ENCODE results near the gene SENP8. TPM values are rescaled to one million over a fixed set of nuclear protein-coding genes. Genes with fewer than 3 reads are reported as not detected.

The SENP8 gene
- total RNA-seq, 3 donors from 2014 or later (not counting 1 experiment from before 2014, with no cell fraction given) = 0.27 to 0.45 (median 0.28) TPM

DNA sequence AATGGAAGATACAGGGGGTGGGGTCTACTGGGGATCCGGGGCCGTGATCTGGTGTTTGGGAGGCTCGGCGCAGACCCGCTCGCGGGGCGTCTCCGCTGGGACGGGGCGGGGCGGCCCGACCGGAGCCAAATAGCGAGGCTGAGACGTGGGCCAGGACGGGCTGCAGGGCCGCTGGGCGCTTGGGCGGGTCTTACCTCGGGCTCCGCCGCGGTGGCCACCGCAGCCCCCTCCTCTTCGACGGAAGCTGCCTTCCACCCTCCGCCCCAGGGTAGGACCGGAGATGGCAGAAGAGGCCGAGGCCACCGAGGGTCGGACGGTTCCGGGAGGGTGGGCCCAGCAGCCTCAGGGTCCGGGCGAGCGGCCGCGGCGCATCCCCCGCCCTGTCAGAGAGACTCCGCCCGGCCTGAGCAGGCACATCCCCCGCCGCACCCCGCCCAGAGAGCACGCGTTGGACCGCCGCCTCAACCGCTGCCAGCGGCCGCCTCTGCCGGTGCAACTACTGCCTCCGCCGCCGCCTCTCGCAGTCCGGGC, 652 bp upstream of the SENP8 start:
- Mint-ChIP-seq H3K4me3 (peak overlapping the region; percentile 96), H3K27me3 (ENCODE audit: low read depth in 2 of 2) (no peaks in the 10 kb centered on the region), H3K36me3 (no peaks in the 10 kb centered on the region), H3K27ac (peak overlapping the region; percentile 93 to 96), H3K4me1 (peaks cover 26 to 32% of the 10 kb centered on the region in 2 donors), H3K9me3 (no peaks in the 10 kb centered on the region)
- ATAC-seq = peak; percentile 52 to 70 (median 62)
- no peaks in the 10 kb centered on the region for H3K27me3 ChIP-seq (ENCODE audit: control insufficient read depth, insufficient read depth, low read length)
- H3K4me1 ChIP-seq (ENCODE audit: control insufficient read depth, insufficient read depth, low read length) = peaks cover 14% of the 10 kb centered on the region
- H3K36me3 ChIP-seq (ENCODE audit: control insufficient read depth, insufficient read depth, low read length) = no peaks in the 10 kb centered on the region
- WGBS (ENCODE audit: insufficient coverage) = under 1% methylated on average over 59 of the region's 59 CpGs
- H3K9me3 ChIP-seq (ENCODE audit: control insufficient read depth, insufficient read depth, low read length) = no peaks in the 10 kb centered on the region
- no peak for TF ChIP-seq CTCF (IDR thresholded peaks at IDR 0.05)
- peak in 1 of 2 donors; percentile 74 for DNase-seq
- peak overlapping the region; percentile 72 for H3K27ac ChIP-seq (ENCODE audit: low read length)
- intact Hi-C loops (cut with micrococcal nuclease) = loop anchor here (1.0 to 5.0 kb wide), 2 partner anchors 155 to 665 kb away; partner anchors contain the start of genes ADPGK and PARP6
- peak overlapping the region; percentile 80 for H3K4me3 ChIP-seq (ENCODE audit: low read length)

DNA sequence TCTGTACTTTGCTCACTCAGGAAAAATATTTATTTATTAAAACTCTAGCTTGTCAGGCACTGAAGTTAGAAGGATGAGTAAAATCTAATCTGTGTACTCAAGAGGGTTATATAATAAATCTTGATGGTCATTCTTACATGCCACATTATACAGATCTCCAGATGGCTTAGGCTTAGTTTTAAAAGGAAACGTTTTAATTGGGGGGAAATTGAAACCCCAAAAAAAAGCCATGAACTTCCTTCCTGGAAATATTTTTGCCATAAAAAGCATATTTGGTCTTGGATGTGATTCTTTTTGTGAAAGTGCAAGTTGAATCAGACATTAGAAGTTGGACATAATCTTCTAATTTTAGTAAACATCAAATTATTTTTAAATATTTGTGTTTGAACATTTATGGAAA, 6.0 kb downstream of the SENP8 start:
- no peak overlapping the region for H3K27ac Mint-ChIP-seq
- Histone ChIP-seq H3K9me3 (ENCODE audit: control insufficient read depth, insufficient read depth, low read length) (no peaks in the 10 kb centered on the region), H3K27ac (ENCODE audit: low read length) (no peak overlapping the region), H3K4me3 (ENCODE audit: low read length) (no peak overlapping the region), H3K27me3 (ENCODE audit: control insufficient read depth, insufficient read depth, low read length) (no peaks in the 10 kb centered on the region), H3K4me1 (ENCODE audit: control insufficient read depth, insufficient read depth, low read length) (no peaks in the 10 kb centered on the region), H3K36me3 (ENCODE audit: control insufficient read depth, insufficient read depth, low read length) (no peaks in the 10 kb centered on the region)
- TF ChIP-seq CTCF (IDR thresholded peaks at IDR 0.05) = no peak
- peaks cover 0 to 2% of the 10 kb centered on the region in 2 donors for H3K4me1 Mint-ChIP-seq
- no peak overlapping the region for H3K4me3 Mint-ChIP-seq
- no peak for ATAC-seq
- intact Hi-C loops (cut with micrococcal nuclease) = no loop called here
- H3K27me3 Mint-ChIP-seq (ENCODE audit: low read depth in 2 of 2) = no peaks in the 10 kb centered on the region
- no peaks in the 10 kb centered on the region for H3K36me3 Mint-ChIP-seq
- WGBS (ENCODE audit: insufficient coverage) = no CpG with 5 or more reads among the region's 1 CpG
- H3K9me3 Mint-ChIP-seq = no peaks in the 10 kb centered on the region
- DNase-seq = no peak

DNA sequence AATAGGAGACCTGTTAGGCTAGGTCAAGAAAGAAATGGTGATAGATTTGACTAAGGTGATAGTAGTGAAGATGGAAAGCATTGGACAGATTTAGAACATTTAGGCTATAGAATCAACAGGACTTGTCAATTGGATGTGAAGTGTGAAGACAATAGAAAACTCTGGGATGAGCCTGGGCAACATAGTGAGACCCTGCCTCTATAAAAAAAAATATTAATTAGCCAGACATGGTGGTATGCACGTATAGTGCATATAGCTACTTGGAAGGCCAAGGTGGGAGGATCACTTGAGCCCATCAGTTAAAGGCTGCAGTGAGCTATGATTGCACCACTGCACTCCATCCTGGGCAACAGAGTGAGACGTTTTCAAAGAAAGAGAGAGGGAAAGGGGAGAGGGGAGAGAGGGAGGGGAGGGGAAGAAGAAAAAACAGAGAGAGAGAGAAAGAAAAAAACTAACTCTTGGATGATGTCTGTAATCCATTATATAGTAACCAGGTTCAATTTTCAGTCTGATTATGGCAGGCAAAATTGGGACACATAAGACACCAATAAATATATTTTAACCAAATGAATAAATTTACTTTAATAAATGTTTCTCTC, 9.6 kb downstream of the SENP8 start:
- ATAC-seq (no peak), DNase-seq (no peak)
- Mint-ChIP-seq H3K36me3 (no peaks in the 10 kb centered on the region), H3K9me3 (no peaks in the 10 kb centered on the region), H3K27ac (no peak overlapping the region), H3K4me3 (no peak overlapping the region), H3K27me3 (ENCODE audit: low read depth in 2 of 2) (no peaks in the 10 kb centered on the region), H3K4me1 (no peaks in the 10 kb centered on the region)
- intact Hi-C loops (cut with micrococcal nuclease) = no loop called here
- TF ChIP-seq CTCF (IDR thresholded peaks at IDR 0.05) = no peak
- 70% methylated on average over 2 of the region's 2 CpGs for WGBS (ENCODE audit: insufficient coverage)
- Histone ChIP-seq H3K4me1 (ENCODE audit: control insufficient read depth, insufficient read depth, low read length) (no peaks in the 10 kb centered on the region), H3K36me3 (ENCODE audit: control insufficient read depth, insufficient read depth, low read length) (no peaks in the 10 kb centered on the region), H3K27me3 (ENCODE audit: control insufficient read depth, insufficient read depth, low read length) (no peaks in the 10 kb centered on the region), H3K9me3 (ENCODE audit: control insufficient read depth, insufficient read depth, low read length) (no peaks in the 10 kb centered on the region), H3K27ac (ENCODE audit: low read length) (no peak overlapping the region), H3K4me3 (ENCODE audit: low read length) (no peak overlapping the region)

DNA sequence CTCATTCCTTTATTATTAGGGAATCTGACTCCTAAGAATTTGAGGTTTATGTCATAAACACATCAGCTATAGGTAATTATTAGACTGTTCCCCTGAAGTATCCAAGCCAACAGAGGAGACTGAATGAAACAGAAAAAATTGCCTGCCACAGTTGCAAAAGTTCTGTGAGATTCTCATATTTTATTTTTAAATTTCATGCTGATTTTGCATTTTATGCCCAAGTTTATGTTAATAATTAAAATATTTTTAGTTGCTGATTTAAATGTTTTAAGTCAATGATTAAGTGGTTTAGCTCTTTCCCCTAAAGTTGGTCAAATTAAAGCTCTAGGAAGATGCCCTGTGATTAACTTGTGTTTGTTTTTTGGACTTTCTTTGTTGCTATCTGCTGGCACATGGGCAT, 10.2 kb downstream of the SENP8 start:
- intact Hi-C loops (cut with micrococcal nuclease) = no loop called here
- Histone ChIP-seq H3K27me3 (ENCODE audit: control insufficient read depth, insufficient read depth, low read length) (no peaks in the 10 kb centered on the region), H3K4me3 (ENCODE audit: low read length) (no peak overlapping the region), H3K9me3 (ENCODE audit: control insufficient read depth, insufficient read depth, low read length) (no peaks in the 10 kb centered on the region), H3K27ac (ENCODE audit: low read length) (no peak overlapping the region), H3K36me3 (ENCODE audit: control insufficient read depth, insufficient read depth, low read length) (no peaks in the 10 kb centered on the region), H3K4me1 (ENCODE audit: control insufficient read depth, insufficient read depth, low read length) (no peaks in the 10 kb centered on the region)
- H3K9me3 Mint-ChIP-seq = no peaks in the 10 kb centered on the region
- DNase-seq (no peak), ATAC-seq (no peak)
- H3K4me3 Mint-ChIP-seq = no peak overlapping the region
- no peaks in the 10 kb centered on the region for H3K4me1 Mint-ChIP-seq
- no peaks in the 10 kb centered on the region for H3K36me3 Mint-ChIP-seq
- H3K27ac Mint-ChIP-seq = no peak overlapping the region
- peaks cover 4% of the 10 kb centered on the region in 2 donors for H3K27me3 Mint-ChIP-seq (ENCODE audit: low read depth in 2 of 2)
- no peak for TF ChIP-seq CTCF (IDR thresholded peaks at IDR 0.05)

Measured in natural killer cell (primary cell).